Activated CD4-positive, alpha-beta T cell treated with anti-CD3 and anti-CD28 coated beads, Interleukin-2, amount 50 U/mL, for 48 hours (primary cell): Measurements from ENCODE around the gene PRRT2.

Experiments used
- DNase-seq, 2 experiments: peaks; one replicate each; pipeline ENCODE4 v3.0.0-alpha.2; 2020

Gene PRRT2

GRCh38 chr16:29863669-29863984 lies 51.6 kb downstream of the PRRT2 start:
- DNase-seq = no peak

GRCh38 chr16:29864205-29864604 lies 52.2 kb downstream of the PRRT2 start:
- DNase-seq = no peak
